IPS DF 4.7 (cell line): ENCODE results near the gene EPN2.

Experiments used
- DNase-seq: peaks from one replicate; pipeline ENCODE4 v3.0.0-alpha.2; 2013; ENCODE audit warnings: low spot score; ENCODE audit errors: extremely low read depth

Gene EPN2

GRCh38 chr17:19364699-19365498 is 127.7 kb downstream of the EPN2 start:
- no peak for DNase-seq

GRCh38 chr17:19365499-19365817 is 128.3 kb downstream of the EPN2 start:
- DNase-seq = no peak

- DNase-seq = no peak
Observed at GRCh38 chr17:19365833-19366636, 128.9 kb downstream of the EPN2 start.

GRCh38 chr17:19366637-19366972 is 129.4 kb downstream of the EPN2 start:
- DNase-seq = no peak

GRCh38 chr17:19368229-19368628 is 131.1 kb downstream of the EPN2 start:
- DNase-seq = no peak

GRCh38 chr17:19369107-19369778 is 132.1 kb downstream of the EPN2 start:
- DNase-seq = no peak

- DNase-seq = no peak
Observed at GRCh38 chr17:19369846-19370492, 132.8 kb downstream of the EPN2 start.

GRCh38 chr17:19370493-19370960 is 133.4 kb downstream of the EPN2 start:
- DNase-seq = no peak

GRCh38 chr17:19371259-19372010 is 134.3 kb downstream of the EPN2 start:
- no peak for DNase-seq

- no peak for DNase-seq
Observed at GRCh38 chr17:19372011-19372370, 134.8 kb downstream of the EPN2 start.

GRCh38 chr17:19372439-19372838 is 135.3 kb downstream of the EPN2 start:
- DNase-seq = no peak

GRCh38 chr17:19372866-19373504 is 135.8 kb downstream of the EPN2 start:
- DNase-seq = no peak

GRCh38 chr17:19374136-19374535 is 137.0 kb downstream of the EPN2 start:
- no peak for DNase-seq

- no peak for DNase-seq
Observed at GRCh38 chr17:19375732-19376131, 138.6 kb downstream of the EPN2 start.

- no peak for DNase-seq
Observed at GRCh38 chr17:19376811-19377210, 139.6 kb downstream of the EPN2 start.

GRCh38 chr17:19377602-19378415 is 140.6 kb downstream of the EPN2 start:
- peak; percentile 93 for DNase-seq

GRCh38 chr17:19378416-19379360 is 141.5 kb downstream of the EPN2 start, which contains the start of gene MAPK7:
MAPK7 (plus strand) TSS chr17:19378498; CDS start chr17:19378901, 403 bp downstream.
- DNase-seq = no peak

- no peak for DNase-seq
Observed at GRCh38 chr17:19379361-19380065, 142.3 kb downstream of the EPN2 start.
